Neural cell (in vitro differentiated cells): ENCODE measurements around the gene TMPRSS4. TPM values are rescaled to one million over a fixed set of nuclear protein-coding genes. Genes with fewer than 3 reads are reported as not detected.

ENCODE experiments used
- H2AFZ ChIP-seq: fragments of 200-600, 300-800 bp; sonication (generic), shearing (Covaris generic); 2 replicates; pipeline ENCODE4 v1.6.0; 2014; ENCODE audit warnings: low read depth, mild to moderate bottlenecking, antibody characterized with exemption, low read length, moderate library complexity
- H3F3A ChIP-seq: fragments of 200-600 bp; shearing (Covaris generic); 2 replicates; pipeline ENCODE4 v1.6.1; 2016; ENCODE audit warnings: mild to moderate bottlenecking, moderate library complexity, mixed read lengths, antibody characterized with exemption, low read length; ENCODE audit not compliant: insufficient read depth, poor library complexity, severe bottlenecking
- H3K27ac ChIP-seq: fragments of 200-600, 300-800 bp; sonication (generic), shearing (Covaris generic); 2 replicates; pipeline ENCODE4 v1.5.1; 2014; ENCODE audit warnings: mild to moderate bottlenecking, low read length, moderate library complexity
- H3K27me3 ChIP-seq: fragments of 300-800, 200-600 bp; sonication (generic), shearing (Covaris generic); 2 replicates; pipeline ENCODE4 v1.6.0; 2014; ENCODE audit warnings: mild to moderate bottlenecking, low read depth, low read length, moderate library complexity; ENCODE audit not compliant: insufficient read depth
- H3K36me3 ChIP-seq: fragments of 300-800, 200-600 bp; sonication (generic), shearing (Covaris generic); 2 replicates; pipeline ENCODE4 v1.5.1; 2014; ENCODE audit warnings: mild to moderate bottlenecking, antibody characterized with exemption, low read length, moderate library complexity; ENCODE audit not compliant: insufficient read depth
- H3K4me2 ChIP-seq: fragments of 300-800, 200-600 bp; sonication (generic), shearing (Covaris generic); 2 replicates; pipeline ENCODE4 v1.6.0; 2014; ENCODE audit warnings: mild to moderate bottlenecking, low read length
- H3K4me3 ChIP-seq: fragments of 300-800, 200-600 bp; sonication (generic), shearing (Covaris generic); 2 replicates; pipeline ENCODE4 v1.5.1; 2014; ENCODE audit warnings: mild to moderate bottlenecking, low read length, moderate library complexity
- H3K79me2 ChIP-seq: fragments of 200-600 bp; shearing (Covaris generic); replicated peaks from 2 replicates; pipeline ENCODE4 v1.6.0; 2014; ENCODE audit warnings: mild to moderate bottlenecking, low read length, moderate library complexity; ENCODE audit not compliant: insufficient read depth
- H3K9ac ChIP-seq: fragments of 300-800, 200-600 bp; sonication (generic), shearing (Covaris generic); 2 replicates; pipeline ENCODE4 v1.6.1; 2016; ENCODE audit warnings: mild to moderate bottlenecking, low read length, mixed read lengths
- H3K9me2 ChIP-seq: fragments of 200-600 bp; shearing (Covaris generic); 2 replicates; pipeline ENCODE4 v1.6.1; 2016; ENCODE audit warnings: mild to moderate bottlenecking, low read length, mixed read lengths; ENCODE audit not compliant: insufficient read depth
- H3K9me3 ChIP-seq: fragments of 200-600, 300-800 bp; sonication (generic), shearing (Covaris generic); 2 replicates; pipeline ENCODE4 v1.6.1; 2016; ENCODE audit warnings: mild to moderate bottlenecking, mixed run types, low read length, moderate library complexity, mixed read lengths
- H4K20me1 ChIP-seq: fragments of 200-600 bp; shearing (Covaris generic); 2 replicates; pipeline ENCODE4 v1.6.1; 2016; ENCODE audit warnings: mild to moderate bottlenecking, mixed run types; ENCODE audit not compliant: insufficient read depth
- CTCF ChIP-seq: fragments of 450-650 bp; IDR thresholded peaks from 2 replicates; pipeline ENCODE4 v1.5.1; 2014; ENCODE audit warnings: antibody characterized with exemption, mild to moderate bottlenecking, moderate library complexity; ENCODE audit not compliant: poor library complexity, severe bottlenecking
- EP300 ChIP-seq: fragments of 450-650 bp; conservative IDR thresholded peaks from 2 replicates; pipeline ENCODE4 v1.6.1; 2014; ENCODE audit warnings: antibody characterized with exemption, mild to moderate bottlenecking, moderate library complexity; ENCODE audit not compliant: poor library complexity, severe bottlenecking
- EZH2 ChIP-seq: fragments of 200-600, 300-800 bp; shearing (Covaris generic), sonication (generic); IDR thresholded peaks from 2 replicates; pipeline ENCODE4 v1.6.1; 2014; ENCODE audit warnings: antibody characterized with exemption, low read length, borderline replicate concordance, mild to moderate bottlenecking; ENCODE audit not compliant: insufficient read depth, poor library complexity, severe bottlenecking
- MXI1 ChIP-seq: fragments of 450-650 bp; conservative IDR thresholded peaks from 2 replicates; pipeline ENCODE4 v1.6.1; 2014; ENCODE audit warnings: antibody characterized with exemption, mild to moderate bottlenecking; ENCODE audit not compliant: poor library complexity, severe bottlenecking
- POLR2AphosphoS5 ChIP-seq: IDR thresholded peaks from 2 replicates; pipeline ENCODE4 v1.6.1; 2012
- RAD21 ChIP-seq: fragments of 450-650 bp; conservative IDR thresholded peaks from 2 replicates; pipeline ENCODE4 v1.6.1; 2014; ENCODE audit warnings: antibody characterized with exemption, mild to moderate bottlenecking, moderate library complexity
- REST ChIP-seq: IDR thresholded peaks from 2 replicates; pipeline ENCODE4 v1.6.1; 2012; ENCODE audit warnings: borderline replicate concordance
- SMC3 ChIP-seq: fragments of 450-650 bp; conservative IDR thresholded peaks from 2 replicates; pipeline ENCODE4 v1.6.1; 2014; ENCODE audit warnings: antibody characterized with exemption, mild to moderate bottlenecking, moderate library complexity; ENCODE audit not compliant: poor library complexity
- TAF1 ChIP-seq: IDR thresholded peaks from 2 replicates; pipeline ENCODE4 v1.6.1; 2012; ENCODE audit warnings: low read depth
- polyA plus RNA-seq: library from polyadenylated mRNA; depleted of rRNA; stranded (reverse); fragments of >200 nt; gene quantifications from 2 replicates; pipeline ENCODE4 v1.2.3, GENCODE V29; 2014

TMPRSS4 gene
- polyA plus RNA-seq, 1 donor from 2014 or later, result not detected

GRCh38 chr11:118154641-118155040, 77.8 kb downstream of the TMPRSS4 start:
- no peak overlapping the region for H3K4me2 ChIP-seq
- no peaks in the 10 kb centered on the region for H3K9me2 ChIP-seq
- no peaks in the 10 kb centered on the region for H3K36me3 ChIP-seq
- H3K9ac ChIP-seq, result no peak overlapping the region
- no peaks in the 10 kb centered on the region for H4K20me1 ChIP-seq
- no peak overlapping the region for H2AFZ ChIP-seq
- no peaks in the 10 kb centered on the region for H3K9me3 ChIP-seq
- no peak overlapping the region for H3K27ac ChIP-seq
- no peak overlapping the region for H3K4me3 ChIP-seq
- H3K79me2 ChIP-seq, result no peaks in the 10 kb centered on the region
- peaks cover 87% of the 10 kb centered on the region for H3K27me3 ChIP-seq
- no peaks in the 10 kb centered on the region for H3F3A ChIP-seq
- TF ChIP-seq SMC3 (no peak), CTCF (no peak), EZH2 (no peak), POLR2AphosphoS5 (no peak), MXI1 (no peak), REST (no peak), RAD21 (no peak), TAF1 (no peak), EP300 (no peak)

GRCh38 chr11:118155776-118156530, 79.1 kb downstream of the TMPRSS4 start:
- H3K27me3 ChIP-seq, result peaks cover 78% of the 10 kb centered on the region
- no peaks in the 10 kb centered on the region for H3F3A ChIP-seq
- no peak overlapping the region for H2AFZ ChIP-seq
- no peak overlapping the region for H3K4me2 ChIP-seq
- no peaks in the 10 kb centered on the region for H4K20me1 ChIP-seq
- no peak overlapping the region for H3K9ac ChIP-seq
- no peak for TF ChIP-seq CTCF
- no peak for TF ChIP-seq REST
- no peak for TF ChIP-seq TAF1
- TF ChIP-seq EP300, result no peak
- TF ChIP-seq SMC3, result no peak
- no peak for TF ChIP-seq RAD21
- TF ChIP-seq EZH2, result no peak
- no peak for TF ChIP-seq POLR2AphosphoS5
- no peak for TF ChIP-seq MXI1
- H3K4me3 ChIP-seq, result no peak overlapping the region
- no peak overlapping the region for H3K27ac ChIP-seq
- H3K9me2 ChIP-seq, result no peaks in the 10 kb centered on the region
- H3K36me3 ChIP-seq, result no peaks in the 10 kb centered on the region
- no peaks in the 10 kb centered on the region for H3K9me3 ChIP-seq
- H3K79me2 ChIP-seq, result no peaks in the 10 kb centered on the region
